Neural progenitor cell (in vitro differentiated cells): ENCODE data around the gene CKS1B.

ENCODE experiments used
- EZH2 ChIP-seq: fragments of 200-600 bp; sonication (generic); IDR thresholded peaks from 2 replicates; pipeline ENCODE4 v1.6.1; 2017; ENCODE audit warnings: antibody characterized with exemption, mild to moderate bottlenecking, moderate library complexity
- TF ChIP-seq, protein P1 (sequence below): fragments of 200-600 bp; sonication (generic); IDR thresholded peaks from 2 replicates; pipeline ENCODE4 v1.5.1; 2017; ENCODE audit warnings: antibody characterized with exemption, mild to moderate bottlenecking

DNA sequence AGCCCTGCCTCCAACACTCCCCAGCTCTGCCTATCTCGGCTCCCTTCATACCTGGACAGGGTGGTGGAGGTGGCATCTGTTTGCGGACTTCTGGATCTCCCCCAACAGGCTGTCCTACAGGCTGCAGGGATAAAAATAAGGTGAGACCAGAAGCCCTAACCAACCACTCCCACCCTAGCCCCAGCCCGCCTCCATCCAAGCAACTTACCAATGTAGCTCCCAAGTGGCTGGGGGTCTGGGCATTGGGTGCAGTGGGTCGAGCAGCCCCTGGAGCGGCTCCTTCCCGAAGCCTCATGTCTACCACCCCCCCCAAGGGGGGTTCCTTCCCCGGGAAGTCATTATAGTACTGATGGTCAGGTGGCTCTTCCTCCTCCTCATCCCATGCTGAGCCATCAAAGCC is 8.4 kb upstream of the CKS1B start:
- TF ChIP-seq, protein P1, sequence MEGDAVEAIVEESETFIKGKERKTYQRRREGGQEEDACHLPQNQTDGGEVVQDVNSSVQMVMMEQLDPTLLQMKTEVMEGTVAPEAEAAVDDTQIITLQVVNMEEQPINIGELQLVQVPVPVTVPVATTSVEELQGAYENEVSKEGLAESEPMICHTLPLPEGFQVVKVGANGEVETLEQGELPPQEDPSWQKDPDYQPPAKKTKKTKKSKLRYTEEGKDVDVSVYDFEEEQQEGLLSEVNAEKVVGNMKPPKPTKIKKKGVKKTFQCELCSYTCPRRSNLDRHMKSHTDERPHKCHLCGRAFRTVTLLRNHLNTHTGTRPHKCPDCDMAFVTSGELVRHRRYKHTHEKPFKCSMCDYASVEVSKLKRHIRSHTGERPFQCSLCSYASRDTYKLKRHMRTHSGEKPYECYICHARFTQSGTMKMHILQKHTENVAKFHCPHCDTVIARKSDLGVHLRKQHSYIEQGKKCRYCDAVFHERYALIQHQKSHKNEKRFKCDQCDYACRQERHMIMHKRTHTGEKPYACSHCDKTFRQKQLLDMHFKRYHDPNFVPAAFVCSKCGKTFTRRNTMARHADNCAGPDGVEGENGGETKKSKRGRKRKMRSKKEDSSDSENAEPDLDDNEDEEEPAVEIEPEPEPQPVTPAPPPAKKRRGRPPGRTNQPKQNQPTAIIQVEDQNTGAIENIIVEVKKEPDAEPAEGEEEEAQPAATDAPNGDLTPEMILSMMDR: no peak
- TF ChIP-seq EZH2: no peak
